ENCODE data around the gene RALGAPB.
"Not testable (repeated sequence)": the region's sequence is repeated elsewhere in the genome, so short reads cannot be mapped to it uniquely, and the experiment has no call there.

Gene RALGAPB

GRCh38 chr20:38590676-38591473, 118.2 kb downstream of the RALGAPB start:
- H3K9me3 ChIP-seq (ENCODE audit: control insufficient read depth in 2 of 2, low read length in 2 of 2), result no peaks in the 10 kb centered on the region
- H3K4me3 ChIP-seq (ENCODE audit: low read length in 2 of 2), result no peak overlapping the region
- H3K9ac ChIP-seq (ENCODE audit: low read depth in 1 of 2, low read length in 2 of 2), result no peak overlapping the region
- H3K27me3 ChIP-seq (ENCODE audit: control insufficient read depth in 2 of 2, insufficient read depth in 2 of 2, low read length in 2 of 2), result peaks cover 0 to 4% of the 10 kb centered on the region in 2 donors
- H3K36me3 ChIP-seq (ENCODE audit: control insufficient read depth in 2 of 2, insufficient read depth in 2 of 2, low read length in 2 of 2), result no peaks in the 10 kb centered on the region
- no peak overlapping the region for H3K27ac ChIP-seq (ENCODE audit: low read depth in 2 of 2, low read length in 2 of 2)
- H3K4me1 ChIP-seq (ENCODE audit: control insufficient read depth in 2 of 2, insufficient read depth in 2 of 2, low read length in 2 of 2), result no peaks in the 10 kb centered on the region

GRCh38 chr20:38591474-38592410, 119.1 kb downstream of the RALGAPB start:
- Histone ChIP-seq H3K4me1 (ENCODE audit: control insufficient read depth in 2 of 2, insufficient read depth in 2 of 2, low read length in 2 of 2) (no peaks in the 10 kb centered on the region), H3K27me3 (ENCODE audit: control insufficient read depth in 2 of 2, insufficient read depth in 2 of 2, low read length in 2 of 2) (peaks cover 0 to 4% of the 10 kb centered on the region in 2 donors), H3K36me3 (ENCODE audit: control insufficient read depth in 2 of 2, insufficient read depth in 2 of 2, low read length in 2 of 2) (no peaks in the 10 kb centered on the region), H3K4me3 (ENCODE audit: low read length in 2 of 2) (no peak overlapping the region), H3K9me3 (ENCODE audit: control insufficient read depth in 2 of 2, low read length in 2 of 2) (no peaks in the 10 kb centered on the region), H3K27ac (ENCODE audit: low read depth in 2 of 2, low read length in 2 of 2) (no peak overlapping the region), H3K9ac (ENCODE audit: low read depth in 1 of 2, low read length in 2 of 2) (no peak overlapping the region)

GRCh38 chr20:38592411-38592790, 119.8 kb downstream of the RALGAPB start:
- H3K4me1 ChIP-seq (ENCODE audit: control insufficient read depth in 2 of 2, insufficient read depth in 2 of 2, low read length in 2 of 2); H3K4me3 ChIP-seq (ENCODE audit: low read length in 2 of 2); H3K27me3 ChIP-seq (ENCODE audit: control insufficient read depth in 2 of 2, insufficient read depth in 2 of 2, low read length in 2 of 2); H3K27ac ChIP-seq (ENCODE audit: low read depth in 2 of 2, low read length in 2 of 2); H3K9me3 ChIP-seq (ENCODE audit: control insufficient read depth in 2 of 2, low read length in 2 of 2); H3K36me3 ChIP-seq (ENCODE audit: control insufficient read depth in 2 of 2, insufficient read depth in 2 of 2, low read length in 2 of 2); H3K9ac ChIP-seq (ENCODE audit: low read depth in 1 of 2, low read length in 2 of 2): not testable (repeated sequence)

- H3K4me3 ChIP-seq (ENCODE audit: low read length in 2 of 2); H3K27ac ChIP-seq (ENCODE audit: low read depth in 2 of 2, low read length in 2 of 2): not testable (repeated sequence)
Measured at GRCh38 chr20:38594281-38594680, 121.6 kb downstream of the RALGAPB start.

GRCh38 chr20:38595886-38596285, 123.2 kb downstream of the RALGAPB start:
- H3K36me3 ChIP-seq (ENCODE audit: control insufficient read depth in 2 of 2, insufficient read depth in 2 of 2, low read length in 2 of 2); H3K4me1 ChIP-seq (ENCODE audit: control insufficient read depth in 2 of 2, insufficient read depth in 2 of 2, low read length in 2 of 2); H3K9me3 ChIP-seq (ENCODE audit: control insufficient read depth in 2 of 2, low read length in 2 of 2); H3K4me3 ChIP-seq (ENCODE audit: low read length in 2 of 2); H3K27ac ChIP-seq (ENCODE audit: low read depth in 2 of 2, low read length in 2 of 2); H3K9ac ChIP-seq (ENCODE audit: low read depth in 1 of 2, low read length in 2 of 2): not testable (repeated sequence)
- H3K27me3 ChIP-seq (ENCODE audit: control insufficient read depth in 2 of 2, insufficient read depth in 2 of 2, low read length in 2 of 2), result peaks cover 7 to 14% of the 10 kb centered on the region in 2 donors

More at GRCh38 chr20:38594281-38594680, 121.6 kb downstream of the RALGAPB start:
- H3K9me3 ChIP-seq (ENCODE audit: control insufficient read depth in 2 of 2, low read length in 2 of 2); H3K9ac ChIP-seq (ENCODE audit: low read depth in 1 of 2, low read length in 2 of 2); H3K36me3 ChIP-seq (ENCODE audit: control insufficient read depth in 2 of 2, insufficient read depth in 2 of 2, low read length in 2 of 2); H3K4me1 ChIP-seq (ENCODE audit: control insufficient read depth in 2 of 2, insufficient read depth in 2 of 2, low read length in 2 of 2); H3K27me3 ChIP-seq (ENCODE audit: control insufficient read depth in 2 of 2, insufficient read depth in 2 of 2, low read length in 2 of 2): not testable (repeated sequence)

- H3K4me1 ChIP-seq (ENCODE audit: control insufficient read depth in 2 of 2, insufficient read depth in 2 of 2, low read length in 2 of 2), result no peaks in the 10 kb centered on the region
- H3K9ac ChIP-seq (ENCODE audit: low read depth in 1 of 2, low read length in 2 of 2), result no peak overlapping the region
- H3K36me3 ChIP-seq (ENCODE audit: control insufficient read depth in 2 of 2, insufficient read depth in 2 of 2, low read length in 2 of 2), result no peaks in the 10 kb centered on the region
- peaks cover 29 to 38% of the 10 kb centered on the region in 2 donors for H3K27me3 ChIP-seq (ENCODE audit: control insufficient read depth in 2 of 2, insufficient read depth in 2 of 2, low read length in 2 of 2)
- H3K9me3 ChIP-seq (ENCODE audit: control insufficient read depth in 2 of 2, low read length in 2 of 2), result no peaks in the 10 kb centered on the region
- H3K27ac ChIP-seq (ENCODE audit: low read depth in 2 of 2, low read length in 2 of 2), result no peak overlapping the region
- H3K4me3 ChIP-seq (ENCODE audit: low read length in 2 of 2), result no peak overlapping the region
Measured at GRCh38 chr20:38599410-38599882, 126.8 kb downstream of the RALGAPB start.

DNA sequence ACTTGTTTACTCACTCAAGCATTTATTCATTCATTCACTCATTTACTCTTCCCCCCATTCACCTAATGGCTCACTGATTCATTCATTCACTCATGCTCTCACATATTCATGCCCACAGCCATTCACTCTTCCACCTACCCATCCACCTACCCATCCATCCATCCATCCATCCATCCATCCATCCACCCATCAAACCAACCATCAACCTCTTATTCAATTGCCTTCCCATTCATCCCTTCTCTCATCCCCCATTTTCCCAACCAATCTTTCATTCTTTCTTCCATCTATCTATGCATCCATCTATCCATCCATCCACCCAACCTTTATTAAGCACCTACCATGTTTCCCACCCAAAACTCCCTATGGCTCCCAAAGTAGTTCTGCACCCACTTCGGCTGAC, 127.4 kb downstream of the RALGAPB start:
- no peak overlapping the region for H3K4me3 ChIP-seq (ENCODE audit: low read length in 2 of 2)
- H3K27ac ChIP-seq (ENCODE audit: low read depth in 2 of 2, low read length in 2 of 2), result no peak overlapping the region
- peaks cover 31 to 41% of the 10 kb centered on the region in 2 donors for H3K27me3 ChIP-seq (ENCODE audit: control insufficient read depth in 2 of 2, insufficient read depth in 2 of 2, low read length in 2 of 2)
- no peak overlapping the region for H3K9ac ChIP-seq (ENCODE audit: low read depth in 1 of 2, low read length in 2 of 2)
- H3K4me1 ChIP-seq (ENCODE audit: control insufficient read depth in 2 of 2, insufficient read depth in 2 of 2, low read length in 2 of 2), result no peaks in the 10 kb centered on the region
- no peaks in the 10 kb centered on the region for H3K9me3 ChIP-seq (ENCODE audit: control insufficient read depth in 2 of 2, low read length in 2 of 2)
- H3K36me3 ChIP-seq (ENCODE audit: control insufficient read depth in 2 of 2, insufficient read depth in 2 of 2, low read length in 2 of 2), result no peaks in the 10 kb centered on the region

- Histone ChIP-seq H3K27ac (ENCODE audit: low read depth in 2 of 2, low read length in 2 of 2) (no peak within 1 kb of the TSS), H3K9ac (ENCODE audit: low read depth in 1 of 2, low read length in 2 of 2) (no peak within 1 kb of the TSS), H3K36me3 (ENCODE audit: control insufficient read depth in 2 of 2, insufficient read depth in 2 of 2, low read length in 2 of 2) (no peaks in the 10 kb centered on the region), H3K4me3 (ENCODE audit: low read length in 2 of 2) (no peak within 1 kb of the TSS), H3K4me1 (ENCODE audit: control insufficient read depth in 2 of 2, insufficient read depth in 2 of 2, low read length in 2 of 2) (no peaks in the 10 kb centered on the region), H3K27me3 (ENCODE audit: control insufficient read depth in 2 of 2, insufficient read depth in 2 of 2, low read length in 2 of 2) (peaks cover 36 to 44% of the 10 kb centered on the region in 2 donors), H3K9me3 (ENCODE audit: control insufficient read depth in 2 of 2, low read length in 2 of 2) (no peaks in the 10 kb centered on the region)
Measured at GRCh38 chr20:38601216-38602184, 128.9 kb downstream of the RALGAPB start, which contains the start of gene ARHGAP40. TSS of gene ARHGAP40 (plus strand) at chr20:38601809.

DNA sequence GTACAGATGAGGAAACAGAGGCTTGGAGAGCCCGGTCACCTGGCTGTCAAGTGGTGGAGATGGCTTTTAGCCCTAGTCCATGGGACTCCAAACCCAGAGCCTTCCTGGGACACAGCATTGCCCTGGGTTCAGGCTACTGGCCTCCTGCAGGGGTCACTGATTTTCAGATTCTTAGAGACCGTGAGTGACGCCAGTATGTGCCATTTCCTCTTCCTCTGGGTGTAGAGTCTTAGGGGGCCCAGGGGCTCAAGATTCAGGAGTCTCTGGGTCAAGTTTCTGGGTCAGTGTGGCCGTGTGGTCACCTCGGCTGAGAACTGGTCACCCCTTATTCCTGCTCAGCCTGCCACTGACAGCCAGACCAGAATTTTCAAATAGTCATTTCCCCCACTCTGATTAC, 129.5 kb downstream of the RALGAPB start:
- H3K4me3 ChIP-seq (ENCODE audit: low read length in 2 of 2), result no peak overlapping the region
- H3K9ac ChIP-seq (ENCODE audit: low read depth in 1 of 2, low read length in 2 of 2), result no peak overlapping the region
- no peaks in the 10 kb centered on the region for H3K36me3 ChIP-seq (ENCODE audit: control insufficient read depth in 2 of 2, insufficient read depth in 2 of 2, low read length in 2 of 2)
- H3K9me3 ChIP-seq (ENCODE audit: control insufficient read depth in 2 of 2, low read length in 2 of 2), result no peaks in the 10 kb centered on the region
- H3K27me3 ChIP-seq (ENCODE audit: control insufficient read depth in 2 of 2, insufficient read depth in 2 of 2, low read length in 2 of 2), result peaks cover 39 to 47% of the 10 kb centered on the region in 2 donors
- no peaks in the 10 kb centered on the region for H3K4me1 ChIP-seq (ENCODE audit: control insufficient read depth in 2 of 2, insufficient read depth in 2 of 2, low read length in 2 of 2)
- H3K27ac ChIP-seq (ENCODE audit: low read depth in 2 of 2, low read length in 2 of 2), result no peak overlapping the region
